ENCODE measurements around the gene HSPA8. TPM values are rescaled to one million over a fixed set of nuclear protein-coding genes. Genes with fewer than 3 reads are reported as not detected.

HSPA8 gene
- total RNA-seq, 2 donors from 2014 or later, result 565 to 901 TPM

GRCh38 chr11:123011510-123011909 is 50.4 kb downstream of the HSPA8 start:
- H3K36me3 ChIP-seq, result no peaks in the 10 kb centered on the region
- H3K27me3 ChIP-seq, result no peaks in the 10 kb centered on the region
- H3K4me1 ChIP-seq, result no peaks in the 10 kb centered on the region
- DNase-seq, result no peak
- TF ChIP-seq, protein P1, sequence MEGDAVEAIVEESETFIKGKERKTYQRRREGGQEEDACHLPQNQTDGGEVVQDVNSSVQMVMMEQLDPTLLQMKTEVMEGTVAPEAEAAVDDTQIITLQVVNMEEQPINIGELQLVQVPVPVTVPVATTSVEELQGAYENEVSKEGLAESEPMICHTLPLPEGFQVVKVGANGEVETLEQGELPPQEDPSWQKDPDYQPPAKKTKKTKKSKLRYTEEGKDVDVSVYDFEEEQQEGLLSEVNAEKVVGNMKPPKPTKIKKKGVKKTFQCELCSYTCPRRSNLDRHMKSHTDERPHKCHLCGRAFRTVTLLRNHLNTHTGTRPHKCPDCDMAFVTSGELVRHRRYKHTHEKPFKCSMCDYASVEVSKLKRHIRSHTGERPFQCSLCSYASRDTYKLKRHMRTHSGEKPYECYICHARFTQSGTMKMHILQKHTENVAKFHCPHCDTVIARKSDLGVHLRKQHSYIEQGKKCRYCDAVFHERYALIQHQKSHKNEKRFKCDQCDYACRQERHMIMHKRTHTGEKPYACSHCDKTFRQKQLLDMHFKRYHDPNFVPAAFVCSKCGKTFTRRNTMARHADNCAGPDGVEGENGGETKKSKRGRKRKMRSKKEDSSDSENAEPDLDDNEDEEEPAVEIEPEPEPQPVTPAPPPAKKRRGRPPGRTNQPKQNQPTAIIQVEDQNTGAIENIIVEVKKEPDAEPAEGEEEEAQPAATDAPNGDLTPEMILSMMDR (IDR thresholded peaks at IDR 0.05), result no peak
- no peak overlapping the region for H3K4me3 ChIP-seq
- no peaks in the 10 kb centered on the region for H3K9me3 ChIP-seq
- H3K27ac ChIP-seq, result no peak overlapping the region
- no peak overlapping the region for H3K9ac ChIP-seq (ENCODE audit: low read depth in 2 of 2, low read length in 2 of 2)
- intact Hi-C loops (cut with DNase I), result no loop called here

Other genes starting within 250 kb of the HSPA8 start
- gene CRTAM, start 223.6 kb downstream of the HSPA8 start, total RNA-seq, result not detected
- gene JHY, start 179.4 kb downstream of the HSPA8 start, total RNA-seq, result 1 to 10 TPM in 1 of 2 donors, under 1 TPM in 1; 0.84 to 1.9 TPM
- gene BSX, start 80.3 kb downstream of the HSPA8 start, total RNA-seq, result not detected
- 10 to 100 TPM in 1 of 2 donors, 1 to 10 TPM in 1; 3.3 to 13.2 TPM for gene CLMP, start 133.1 kb upstream of the HSPA8 start, total RNA-seq

Data from colonic mucosa (tissue), 4 donors.